ENCODE data around the gene GNPDA1. TPM values are rescaled to one million over a fixed set of nuclear protein-coding genes. Genes with fewer than 3 reads are reported as not detected.

The GNPDA1 gene
- total and polyA plus RNA-seq, 9 of the 15 experiments (the other 6 are each of a cell fraction or from before 2014, with no cell fraction given) = 14.1 to 145 (median 52.2) TPM

- TF ChIP-seq CBX8 (IDR thresholded peaks at IDR 0.05; ENCODE audit: borderline replicate concordance, extremely low read depth, low read depth, low read length, poor library complexity, severe bottlenecking) (no peak), ETV1 (tag; conservative IDR thresholded peaks at IDR 0.05; ENCODE audit: low read depth) (no peak), ZBTB7A (IDR thresholded peaks at IDR 0.05; ENCODE audit: borderline replicate concordance, control insufficient read depth, low read depth, low read length) (no peak), CSDE1 (IDR thresholded peaks at IDR 0.05) (no peak), TFAM (CRISPR knock-in tag; conservative IDR thresholded peaks at IDR 0.05) (no peak), ARHGAP35 (IDR thresholded peaks at IDR 0.05; ENCODE audit: partially characterized antibody) (no peak), FUS (optimal IDR thresholded peaks at IDR 0.05; ENCODE audit: low read depth, low read length) (no peak), ARID2 (IDR thresholded peaks at IDR 0.05) (no peak), ZNF764 (CRISPR knock-in tag; IDR thresholded peaks at IDR 0.05; ENCODE audit: low read depth) (no peak), SIRT6 (IDR thresholded peaks at IDR 0.05; ENCODE audit: low read depth, low read length) (no peak), ASH1L (IDR thresholded peaks at IDR 0.05; ENCODE audit: borderline replicate concordance, low read depth, partially characterized antibody) (no peak), TSHZ1 (CRISPR knock-in tag; IDR thresholded peaks at IDR 0.05) (no peak), TSC22D4 (tag; IDR thresholded peaks at IDR 0.05) (no peak), RBM34 (IDR thresholded peaks at IDR 0.05; ENCODE audit: borderline replicate concordance, insufficient read depth, low read length) (no peak)
Measured at GRCh38 chr5:141969783-141970771, 42.8 kb downstream of the GNPDA1 start (continued).
